Measurements from ENCODE around the gene ACOX3. TPM values are rescaled to one million over a fixed set of nuclear protein-coding genes. Genes with fewer than 3 reads are reported as not detected.

The ACOX3 gene
- total RNA-seq, 4 donors from 2014 or later, result 17.9 to 31.1 (median 22.5) TPM

DNA sequence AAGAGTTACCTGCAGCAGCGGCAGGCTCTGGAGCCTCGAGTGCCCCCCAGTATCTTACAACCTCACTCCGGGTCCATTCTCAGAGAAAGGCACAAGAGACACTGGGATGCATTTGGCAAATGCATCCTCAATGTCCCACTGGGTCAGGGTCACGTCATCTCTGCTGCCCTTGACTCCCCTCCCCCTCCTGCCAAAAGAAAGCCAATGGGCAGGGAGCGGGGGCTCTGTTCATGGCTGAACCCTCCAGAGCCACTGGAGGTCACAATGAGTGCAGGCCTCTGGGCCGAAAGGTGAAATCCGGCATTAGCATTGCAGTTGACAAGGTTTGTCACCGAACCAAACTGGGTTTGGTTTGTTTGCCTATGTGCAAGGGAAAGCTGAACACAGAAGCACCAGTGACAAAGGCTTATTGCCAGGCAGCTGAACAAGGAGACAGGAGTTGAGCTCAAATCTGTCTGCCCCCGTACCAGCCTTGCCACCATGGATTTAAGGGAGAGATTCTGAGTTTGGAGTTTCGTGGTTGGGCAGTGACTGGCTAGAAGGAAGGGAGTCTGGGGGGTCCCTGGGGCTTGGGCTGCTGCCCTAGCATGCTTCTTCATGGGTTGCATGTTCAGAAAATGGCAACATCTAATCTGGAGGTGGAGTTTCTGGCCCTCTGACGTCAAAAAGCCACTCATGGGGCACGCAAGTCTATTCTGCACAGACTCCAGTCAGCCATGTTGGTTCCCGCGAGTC lies 106.6 kb downstream of the ACOX3 start:
- DNase-seq, result no peak
- no peaks in the 10 kb centered on the region for H3K9me3 ChIP-seq
- H3K36me3 ChIP-seq, result no peaks in the 10 kb centered on the region
- H3K4me3 ChIP-seq, result no peak overlapping the region
- intact Hi-C loops (cut with DNase I; ENCODE audit: low total_unique reads), result no loop called here
- no peaks in the 10 kb centered on the region for H3K27me3 ChIP-seq
- peaks cover 0 to 5% of the 10 kb centered on the region in 2 donors for H3K4me1 ChIP-seq
- no peak for TF ChIP-seq POLR2A (IDR thresholded peaks at IDR 0.05)
- TF ChIP-seq, protein P1, sequence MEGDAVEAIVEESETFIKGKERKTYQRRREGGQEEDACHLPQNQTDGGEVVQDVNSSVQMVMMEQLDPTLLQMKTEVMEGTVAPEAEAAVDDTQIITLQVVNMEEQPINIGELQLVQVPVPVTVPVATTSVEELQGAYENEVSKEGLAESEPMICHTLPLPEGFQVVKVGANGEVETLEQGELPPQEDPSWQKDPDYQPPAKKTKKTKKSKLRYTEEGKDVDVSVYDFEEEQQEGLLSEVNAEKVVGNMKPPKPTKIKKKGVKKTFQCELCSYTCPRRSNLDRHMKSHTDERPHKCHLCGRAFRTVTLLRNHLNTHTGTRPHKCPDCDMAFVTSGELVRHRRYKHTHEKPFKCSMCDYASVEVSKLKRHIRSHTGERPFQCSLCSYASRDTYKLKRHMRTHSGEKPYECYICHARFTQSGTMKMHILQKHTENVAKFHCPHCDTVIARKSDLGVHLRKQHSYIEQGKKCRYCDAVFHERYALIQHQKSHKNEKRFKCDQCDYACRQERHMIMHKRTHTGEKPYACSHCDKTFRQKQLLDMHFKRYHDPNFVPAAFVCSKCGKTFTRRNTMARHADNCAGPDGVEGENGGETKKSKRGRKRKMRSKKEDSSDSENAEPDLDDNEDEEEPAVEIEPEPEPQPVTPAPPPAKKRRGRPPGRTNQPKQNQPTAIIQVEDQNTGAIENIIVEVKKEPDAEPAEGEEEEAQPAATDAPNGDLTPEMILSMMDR (IDR thresholded peaks at IDR 0.05), result no peak
- H3K27ac ChIP-seq, result no peak overlapping the region

DNA sequence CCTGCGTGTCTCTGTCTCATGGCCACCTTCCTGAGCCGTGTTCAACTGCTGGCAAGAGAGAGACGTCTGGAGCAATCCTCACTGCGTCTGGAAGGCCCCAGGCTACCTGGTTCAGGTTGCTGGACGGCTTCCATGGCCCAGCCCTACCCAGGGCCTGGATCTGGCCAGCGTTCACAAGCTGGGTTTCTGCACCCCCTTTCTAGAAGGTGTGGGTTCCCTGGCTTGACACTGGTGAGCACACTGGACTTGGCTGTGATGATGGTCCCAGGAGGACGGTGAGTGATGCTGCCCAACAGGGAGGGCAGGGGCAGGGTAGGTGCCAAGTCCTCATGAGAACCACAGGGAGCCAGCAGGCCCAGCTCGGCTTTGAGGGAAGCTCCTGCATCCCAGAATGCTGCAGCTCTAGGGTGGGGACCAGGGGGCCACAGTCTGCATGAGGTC lies 107.6 kb downstream of the ACOX3 start:
- DNase-seq, result peak in 1 of 2 donors; percentile 12
- H3K27me3 ChIP-seq, result no peaks in the 10 kb centered on the region
- intact Hi-C loops (cut with DNase I; ENCODE audit: low total_unique reads), result no loop called here
- no peaks in the 10 kb centered on the region for H3K9me3 ChIP-seq
- peaks cover 0 to 5% of the 10 kb centered on the region in 2 donors for H3K4me1 ChIP-seq
- no peak overlapping the region for H3K4me3 ChIP-seq
- TF ChIP-seq POLR2A (IDR thresholded peaks at IDR 0.05), result no peak
- TF ChIP-seq, protein P1 (IDR thresholded peaks at IDR 0.05), result no peak
- H3K36me3 ChIP-seq, result no peaks in the 10 kb centered on the region
- H3K27ac ChIP-seq, result no peak overlapping the region

DNA sequence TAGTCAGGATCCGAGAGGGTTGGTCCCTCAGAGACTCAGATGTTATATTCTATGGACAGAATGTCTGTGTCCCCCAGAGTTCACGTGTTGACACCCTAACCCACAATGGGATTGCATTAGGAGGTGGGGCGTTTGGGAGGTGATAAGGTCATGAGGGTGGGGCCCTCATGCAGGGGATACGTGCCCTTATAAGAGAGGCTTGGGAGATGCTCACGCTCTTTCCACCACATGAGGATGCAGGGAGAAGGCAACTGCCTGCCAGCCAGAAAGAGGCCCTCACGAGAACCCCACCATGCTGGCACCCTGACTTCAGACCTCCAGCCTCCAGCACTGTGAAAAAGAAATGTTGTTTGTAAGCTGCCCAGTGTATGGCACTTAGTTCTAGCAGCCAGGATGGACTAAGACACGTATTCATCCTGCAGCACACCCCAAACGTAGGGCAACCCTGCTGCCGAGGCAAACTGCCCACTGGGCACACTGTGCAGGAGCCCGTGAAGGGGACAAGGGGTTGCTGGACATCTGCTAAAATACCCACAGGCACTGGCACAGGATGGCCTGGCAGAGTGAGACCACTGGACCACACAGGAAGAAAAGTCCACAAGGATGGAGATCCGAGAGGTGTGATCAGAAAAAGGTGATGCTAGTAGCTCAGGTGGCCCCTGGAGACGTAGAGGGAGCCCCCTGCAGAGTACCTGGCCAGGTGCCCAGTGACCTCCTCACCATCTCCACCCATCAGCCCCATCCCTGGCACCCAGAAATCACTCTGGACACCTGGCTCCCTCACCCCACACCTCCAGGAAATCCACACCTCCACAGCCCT lies 108.3 kb downstream of the ACOX3 start:
- H3K36me3 ChIP-seq, result no peaks in the 10 kb centered on the region
- no peak overlapping the region for H3K27ac ChIP-seq
- DNase-seq, result peak; percentile 9 to 12
- H3K4me3 ChIP-seq, result no peak overlapping the region
- intact Hi-C loops (cut with DNase I; ENCODE audit: low total_unique reads), result no loop called here
- H3K4me1 ChIP-seq, result peaks cover 0 to 5% of the 10 kb centered on the region in 2 donors
- H3K27me3 ChIP-seq, result no peaks in the 10 kb centered on the region
- H3K9me3 ChIP-seq, result no peaks in the 10 kb centered on the region
- TF ChIP-seq, protein P1 (IDR thresholded peaks at IDR 0.05), result no peak
- no peak for TF ChIP-seq POLR2A (IDR thresholded peaks at IDR 0.05)

DNA sequence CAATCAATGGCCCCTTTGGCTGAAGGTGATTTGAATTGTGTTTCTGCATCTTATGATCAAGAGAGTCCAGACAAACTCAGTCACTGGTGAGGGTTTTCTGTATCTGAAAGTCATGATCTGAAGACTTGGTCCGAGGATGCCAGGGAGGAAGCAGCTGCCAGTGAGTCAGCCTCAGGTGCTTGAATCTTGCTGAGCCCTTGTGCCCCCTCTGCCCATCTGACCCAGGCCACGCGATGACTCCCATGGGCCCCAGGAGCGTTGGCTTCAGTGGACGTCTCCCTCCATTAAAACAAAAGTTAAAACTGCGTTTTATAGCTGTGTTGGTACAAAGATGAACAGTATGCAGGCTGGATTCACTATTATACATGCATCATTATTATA lies 109.0 kb downstream of the ACOX3 start:
- H3K36me3 ChIP-seq, result no peaks in the 10 kb centered on the region
- no peak overlapping the region for H3K4me3 ChIP-seq
- no peak for TF ChIP-seq POLR2A (IDR thresholded peaks at IDR 0.05)
- TF ChIP-seq, protein P1 (IDR thresholded peaks at IDR 0.05), result no peak
- DNase-seq, result peak; percentile 9 to 10
- H3K4me1 ChIP-seq, result peaks cover 0 to 5% of the 10 kb centered on the region in 2 donors
- H3K27ac ChIP-seq, result no peak overlapping the region
- intact Hi-C loops (cut with DNase I; ENCODE audit: low total_unique reads), result no loop called here
- peaks cover 0 to under 1% of the 10 kb centered on the region in 2 donors for H3K9me3 ChIP-seq
- no peaks in the 10 kb centered on the region for H3K27me3 ChIP-seq
